Measurements from ENCODE around the gene FDXR.

- TF ChIP-seq EZH2 (IDR thresholded peaks at IDR 0.05), result no peak
- TF ChIP-seq FOXP2 (optimal IDR thresholded peaks at IDR 0.05; ENCODE audit: control extremely low read depth, extremely low read length, insufficient read depth), result no peak
- no peak for TF ChIP-seq POLR2AphosphoS5 (IDR thresholded peaks at IDR 0.05; ENCODE audit: borderline replicate concordance, low read depth, low read length)
Measured at GRCh38 chr17:74831444-74832146, 41.2 kb downstream of the FDXR start.
